ENCODE data around the gene OCA2. TPM values are rescaled to one million over a fixed set of nuclear protein-coding genes. Genes with fewer than 3 reads are reported as not detected.

The OCA2 gene
- total and polyA plus RNA-seq, 2 of the 8 experiments (the other 6 are each of a cell fraction or from before 2014, with no cell fraction given) = 0.20 TPM

- Histone ChIP-seq H3K56ac (replicated peaks; ENCODE audit: insufficient read length, low read depth, low read length) (no peak overlapping the region), H3K14ac (ENCODE audit: insufficient read length) (no peak overlapping the region), H3K18ac (ENCODE audit: extremely low read depth, low read length) (no peak overlapping the region), H3K36me3 (ENCODE audit: control insufficient read depth in 2 of 4, insufficient read depth in 4 of 4, low read length in 3 of 4) (peaks cover 13 to 29% (median 26%) of the 10 kb centered on the region in 4 experiments; a peak in 7 of 8 replicates), H3K4me1 (replicated peaks in 1 of 4; ENCODE audit: control insufficient read depth in 3 of 4, insufficient read depth in 4 of 4, low read length in 3 of 4) (peaks cover 0 to 2% (median under 1%) of the 10 kb centered on the region in 4 experiments; a peak in 2 of 7 replicates), H4K91ac (replicated peaks; ENCODE audit: insufficient read length, low read length) (no peak overlapping the region), H3K4me3 (ENCODE audit: extremely low read depth in 1 of 4, insufficient read depth in 2 of 4, low read depth in 3 of 4, low read length in 4 of 4) (no peak overlapping the region), H3K27ac (ENCODE audit: low read depth, low read length) (no peak overlapping the region), H2AK5ac (ENCODE audit: low read depth, low read length) (no peak overlapping the region), H4K5ac (ENCODE audit: insufficient read length, low read depth, low read length) (no peak overlapping the region), H2BK15ac (ENCODE audit: low read length) (no peak overlapping the region), H3K9ac (replicated peaks in 1 of 4; ENCODE audit: extremely low read depth in 1 of 4, low read depth in 3 of 4, low read length in 3 of 4) (no peak overlapping the region), H2BK5ac (ENCODE audit: low read depth, low read length) (no peak overlapping the region), H3K79me1 (ENCODE audit: low read depth, low read length) (no peaks in the 10 kb centered on the region; the same call in 1 of the 2 replicates), H3K79me2 (ENCODE audit: control insufficient read depth in 1 of 2, insufficient read depth in 2 of 2, low read length in 2 of 2) (no peaks in the 10 kb centered on the region), H3K4me2 (ENCODE audit: insufficient read depth in 1 of 2, low read depth in 2 of 2, low read length in 2 of 2) (no peak overlapping the region), H2BK20ac (ENCODE audit: low read length) (no peak overlapping the region), H3K4ac (replicated peaks; ENCODE audit: insufficient read length, low read depth, low read length) (no peak overlapping the region), H3K23ac (ENCODE audit: insufficient read length) (no peak overlapping the region), H3K27me3 (replicated peaks in 1 of 4; ENCODE audit: control insufficient read depth in 3 of 4, extremely low read depth in 1 of 4, insufficient read depth in 3 of 4, low read length in 3 of 4) (peaks cover 9 to 27% (median 26%) of the 10 kb centered on the region in 4 experiments; a peak in 6 of 7 replicates), H4K20me1 (replicated peaks in 1 of 2; ENCODE audit: control insufficient read depth in 1 of 2, insufficient read depth in 2 of 2, low read length in 2 of 2) (peaks cover 0 to 17% of the 10 kb centered on the region in 2 experiments), H2BK120ac (replicated peaks; ENCODE audit: low read depth, low read length) (no peak overlapping the region), H3K9me3 (ENCODE audit: insufficient read depth in 2 of 2, low read depth in 1 of 2, low read length in 1 of 2) (no peaks in the 10 kb centered on the region; a peak in 1 of 4 replicates), H2AFZ (ENCODE audit: low read length) (no peak overlapping the region), H4K8ac (ENCODE audit: extremely low read depth, insufficient read depth, low read length) (no peak overlapping the region; the same call in 1 of the 2 replicates), H2BK12ac (ENCODE audit: low read depth, low read length) (no peak overlapping the region), H3K23me2 (ENCODE audit: low read depth, low read length) (peaks cover 26% of the 10 kb centered on the region; the same call in 1 of the 2 replicates)
- FAIRE-seq = peak; percentile 24
- ChIA-PET POLR2A (ENCODE audit: partially characterized antibody) (no interaction called here), CTCF (ENCODE audit: partially characterized antibody) (interaction anchor here (0.5 to 3.2 kb wide), 5 partner anchors 12 to 80 kb away, joined by 3 to 14 read pairs (median 4); no protein-coding TSS in a partner anchor)
- DNase-seq (ENCODE audit: low read depth in 1 of 2, low spot score in 2 of 2) = no peak
- WGBS, 2 experiments (ENCODE audit: extremely low coverage in 1 of 2, insufficient coverage in 1 of 2, insufficient read length in 1 of 2, insufficient replicate concordance in 2 of 2, low coverage in 1 of 2, low lambda C conversion rate in 2 of 2, missing lambda C conversion rate in 1 of 2) = 90% methylated on average over 25 of the region's 25 CpGs; no CpG with 5 or more reads in 1 of the 2 experiments
- no peak for TF ChIP-seq RFX5 (IDR thresholded peaks at IDR 0.05; ENCODE audit: borderline replicate concordance, low read depth, low read length)
- no peak for TF ChIP-seq EGR1 (IDR thresholded peaks at IDR 0.05; ENCODE audit: borderline replicate concordance, low read depth, low read length)
- no peak for TF ChIP-seq JUN (IDR thresholded peaks at IDR 0.05; ENCODE audit: low read depth, low read length)
- TF ChIP-seq ATF3 (IDR thresholded peaks at IDR 0.05; ENCODE audit: insufficient read depth, low read depth, low read length) = no peak
- no peak for TF ChIP-seq TAF7 (optimal IDR thresholded peaks at IDR 0.05; ENCODE audit: borderline replicate concordance, low read depth, low read length)
- TF ChIP-seq CREB1 (IDR thresholded peaks at IDR 0.05) = no peak
- no peak for TF ChIP-seq ATF2 (IDR thresholded peaks at IDR 0.05; ENCODE audit: low read length)
- TF ChIP-seq PHF8 (conservative IDR thresholded peaks at IDR 0.05; ENCODE audit: low read depth, low read length) = no peak
- no peak for TF ChIP-seq FOSL1 (IDR thresholded peaks at IDR 0.05; ENCODE audit: insufficient read depth, low read depth, low read length)
Observed at GRCh38 chr15:28109626-28110455, 10.7 kb upstream of the OCA2 start.

All from H1 (cell line).